Right lobe of liver (tissue), 4 donors: ENCODE data around the gene TRPC4AP.

ENCODE experiments used
- POLR2A ChIP-seq: fragments of 450-650 bp; IDR thresholded peaks from one replicate; pipeline ENCODE4 v1.6.1; 2017; ENCODE audit warnings: antibody characterized with exemption, mild to moderate bottlenecking
- TF ChIP-seq, protein P1 (sequence below), 4 donors: fragments of 200-600 bp in 3 of 4; fragments of 450-650 bp in 1 of 4; IDR thresholded peaks; one replicate each; pipeline versions ENCODE4 v1.5.1 to v1.8.0; 2016 to 2022; ENCODE audit warnings: antibody characterized with exemption in 4 of 4, mild to moderate bottlenecking in 2 of 4
- donor health status: DM: no; HTN: no; CAD: no.
- donor health status: DM: no; HTN: no; CAD: no.
- donor health status: DM: no; HTN: yes; CAD: no.

DNA sequence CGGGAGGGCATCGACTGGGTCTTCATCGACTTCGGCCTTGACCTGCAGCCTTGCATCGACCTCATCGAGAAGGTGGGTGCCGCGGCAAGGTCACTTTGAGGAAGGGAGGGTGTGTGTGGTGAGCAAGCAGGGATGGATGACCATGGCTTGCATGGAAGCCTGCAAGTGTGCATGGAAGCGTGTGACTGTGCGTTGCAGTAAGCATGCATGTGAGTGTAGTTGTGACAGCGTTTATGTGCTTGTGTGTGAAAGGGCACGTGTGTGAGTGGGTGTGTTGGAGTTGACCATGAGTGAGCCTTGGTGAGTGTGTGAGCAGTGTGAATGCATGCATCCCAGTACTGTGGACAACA, 104.4 kb downstream of the TRPC4AP start:
- TF ChIP-seq, protein P1, sequence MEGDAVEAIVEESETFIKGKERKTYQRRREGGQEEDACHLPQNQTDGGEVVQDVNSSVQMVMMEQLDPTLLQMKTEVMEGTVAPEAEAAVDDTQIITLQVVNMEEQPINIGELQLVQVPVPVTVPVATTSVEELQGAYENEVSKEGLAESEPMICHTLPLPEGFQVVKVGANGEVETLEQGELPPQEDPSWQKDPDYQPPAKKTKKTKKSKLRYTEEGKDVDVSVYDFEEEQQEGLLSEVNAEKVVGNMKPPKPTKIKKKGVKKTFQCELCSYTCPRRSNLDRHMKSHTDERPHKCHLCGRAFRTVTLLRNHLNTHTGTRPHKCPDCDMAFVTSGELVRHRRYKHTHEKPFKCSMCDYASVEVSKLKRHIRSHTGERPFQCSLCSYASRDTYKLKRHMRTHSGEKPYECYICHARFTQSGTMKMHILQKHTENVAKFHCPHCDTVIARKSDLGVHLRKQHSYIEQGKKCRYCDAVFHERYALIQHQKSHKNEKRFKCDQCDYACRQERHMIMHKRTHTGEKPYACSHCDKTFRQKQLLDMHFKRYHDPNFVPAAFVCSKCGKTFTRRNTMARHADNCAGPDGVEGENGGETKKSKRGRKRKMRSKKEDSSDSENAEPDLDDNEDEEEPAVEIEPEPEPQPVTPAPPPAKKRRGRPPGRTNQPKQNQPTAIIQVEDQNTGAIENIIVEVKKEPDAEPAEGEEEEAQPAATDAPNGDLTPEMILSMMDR (IDR thresholded peaks at IDR 0.05), result no peak
- TF ChIP-seq POLR2A, result no peak
